H1 (cell line): ENCODE data around the gene TMEM120A. TPM values are rescaled to one million over a fixed set of nuclear protein-coding genes. Genes with fewer than 3 reads are reported as not detected.

Experiments
- CHD7 ChIP-seq: fragments of 300-600 bp; sonication (generic); IDR thresholded peaks from 2 replicates; pipeline ENCODE4 v1.7.1; 2012; ENCODE audit warnings: low read length, moderate library complexity, mild to moderate bottlenecking, inconsistent platforms; ENCODE audit not compliant: insufficient replicate concordance
- polyA plus RNA-seq, 7 experiments: library from polyadenylated mRNA; depleted of rRNA in 3 of 7; stranded (reverse) in 5 of 7; unstranded in 2 of 7; fragments of >200 nt in 5 of 7; fragments of 200-250 nt in 2 of 7; gene quantifications; 1 replicate in 5 of 7; 2 replicates in 1 of 7; 4 replicates in 1 of 7; pipeline versions ENCODE4 v1.2.1 to v1.2.3, GENCODE V29; 2011 to 2013; ENCODE audit warnings: missing spikeins in 2 of 7, mixed read lengths in 2 of 7
- total RNA-seq: library from RNA; stranded (reverse); fragmentation: NEBNext Ultra II Directional; extraction: Animal tissue kit (Norgen Biotek cat#: 25700); gene quantifications from 2 replicates; pipeline ENCODE4 v1.2.1, GENCODE V29; 2021

TMEM120A gene
- total and polyA plus RNA-seq, 2 of the 8 experiments (the other 6 are each of a cell fraction or from before 2014, with no cell fraction given), result 15.6 to 49.9 TPM

- no peak for TF ChIP-seq CHD7
Measured at GRCh38 chr7:76023002-76023401, 28.6 kb upstream of the TMEM120A start (continued).
